WI38 (cell line): ENCODE measurements around the gene HIPK4.

Experiments used
- H3K4me3 ChIP-seq: 2 replicates; pipeline ENCODE4 v1.5.1; 2011; ENCODE audit warnings: low read depth, mild to moderate bottlenecking, control low read depth, low read length
- TF ChIP-seq, protein P1 (sequence below): IDR thresholded peaks from 2 replicates; pipeline ENCODE4 v1.5.1; 2012; ENCODE audit warnings: low read depth, mild to moderate bottlenecking, control low read depth, low read length

Gene HIPK4

DNA sequence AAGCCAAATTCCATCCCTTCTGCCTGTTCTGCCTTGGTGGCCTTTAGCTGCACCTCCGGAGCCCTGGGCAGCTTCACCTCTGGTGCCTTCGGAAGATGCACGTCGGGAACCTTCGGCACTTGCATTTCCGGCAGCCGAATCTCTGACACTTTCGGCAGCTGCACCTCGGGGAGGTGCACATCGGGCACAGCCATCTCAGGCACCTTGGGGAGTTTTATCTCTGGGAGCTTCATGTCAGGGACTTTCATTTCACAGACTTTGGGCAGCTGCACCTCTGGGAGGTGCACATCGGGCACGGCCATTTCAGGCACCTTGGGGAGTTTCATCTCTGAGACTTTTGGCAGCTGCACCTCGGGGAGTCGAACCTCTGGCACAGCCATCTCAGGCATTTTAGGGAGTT is 6.0 kb upstream of the HIPK4 start:
- TF ChIP-seq, protein P1, sequence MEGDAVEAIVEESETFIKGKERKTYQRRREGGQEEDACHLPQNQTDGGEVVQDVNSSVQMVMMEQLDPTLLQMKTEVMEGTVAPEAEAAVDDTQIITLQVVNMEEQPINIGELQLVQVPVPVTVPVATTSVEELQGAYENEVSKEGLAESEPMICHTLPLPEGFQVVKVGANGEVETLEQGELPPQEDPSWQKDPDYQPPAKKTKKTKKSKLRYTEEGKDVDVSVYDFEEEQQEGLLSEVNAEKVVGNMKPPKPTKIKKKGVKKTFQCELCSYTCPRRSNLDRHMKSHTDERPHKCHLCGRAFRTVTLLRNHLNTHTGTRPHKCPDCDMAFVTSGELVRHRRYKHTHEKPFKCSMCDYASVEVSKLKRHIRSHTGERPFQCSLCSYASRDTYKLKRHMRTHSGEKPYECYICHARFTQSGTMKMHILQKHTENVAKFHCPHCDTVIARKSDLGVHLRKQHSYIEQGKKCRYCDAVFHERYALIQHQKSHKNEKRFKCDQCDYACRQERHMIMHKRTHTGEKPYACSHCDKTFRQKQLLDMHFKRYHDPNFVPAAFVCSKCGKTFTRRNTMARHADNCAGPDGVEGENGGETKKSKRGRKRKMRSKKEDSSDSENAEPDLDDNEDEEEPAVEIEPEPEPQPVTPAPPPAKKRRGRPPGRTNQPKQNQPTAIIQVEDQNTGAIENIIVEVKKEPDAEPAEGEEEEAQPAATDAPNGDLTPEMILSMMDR, result no peak

DNA sequence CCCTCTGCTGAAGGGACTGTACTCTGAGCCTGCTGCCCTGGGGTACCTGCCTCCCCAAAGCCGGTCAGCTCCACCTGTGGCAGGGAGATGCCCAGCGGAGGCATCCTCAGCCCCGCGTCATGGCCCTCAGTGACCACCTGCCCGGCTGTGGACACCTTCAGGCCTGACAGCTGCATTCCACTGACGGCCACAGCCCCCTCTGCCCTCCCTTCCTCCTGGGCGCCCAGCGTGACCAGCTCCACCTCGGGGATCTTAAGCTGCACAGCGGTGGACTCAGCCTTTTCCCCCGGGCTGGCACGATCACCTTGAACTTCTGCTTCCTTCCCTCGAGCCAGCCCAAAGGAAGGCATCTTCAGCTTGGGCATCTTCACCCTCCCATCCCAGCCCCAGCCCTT is 4.8 kb upstream of the HIPK4 start:
- TF ChIP-seq, protein P1, result no peak
- H3K4me3 ChIP-seq, result no peak overlapping the region

More for the DNA sequence above, 6.0 kb upstream of the HIPK4 start:
- H3K4me3 ChIP-seq, result no peak overlapping the region

DNA sequence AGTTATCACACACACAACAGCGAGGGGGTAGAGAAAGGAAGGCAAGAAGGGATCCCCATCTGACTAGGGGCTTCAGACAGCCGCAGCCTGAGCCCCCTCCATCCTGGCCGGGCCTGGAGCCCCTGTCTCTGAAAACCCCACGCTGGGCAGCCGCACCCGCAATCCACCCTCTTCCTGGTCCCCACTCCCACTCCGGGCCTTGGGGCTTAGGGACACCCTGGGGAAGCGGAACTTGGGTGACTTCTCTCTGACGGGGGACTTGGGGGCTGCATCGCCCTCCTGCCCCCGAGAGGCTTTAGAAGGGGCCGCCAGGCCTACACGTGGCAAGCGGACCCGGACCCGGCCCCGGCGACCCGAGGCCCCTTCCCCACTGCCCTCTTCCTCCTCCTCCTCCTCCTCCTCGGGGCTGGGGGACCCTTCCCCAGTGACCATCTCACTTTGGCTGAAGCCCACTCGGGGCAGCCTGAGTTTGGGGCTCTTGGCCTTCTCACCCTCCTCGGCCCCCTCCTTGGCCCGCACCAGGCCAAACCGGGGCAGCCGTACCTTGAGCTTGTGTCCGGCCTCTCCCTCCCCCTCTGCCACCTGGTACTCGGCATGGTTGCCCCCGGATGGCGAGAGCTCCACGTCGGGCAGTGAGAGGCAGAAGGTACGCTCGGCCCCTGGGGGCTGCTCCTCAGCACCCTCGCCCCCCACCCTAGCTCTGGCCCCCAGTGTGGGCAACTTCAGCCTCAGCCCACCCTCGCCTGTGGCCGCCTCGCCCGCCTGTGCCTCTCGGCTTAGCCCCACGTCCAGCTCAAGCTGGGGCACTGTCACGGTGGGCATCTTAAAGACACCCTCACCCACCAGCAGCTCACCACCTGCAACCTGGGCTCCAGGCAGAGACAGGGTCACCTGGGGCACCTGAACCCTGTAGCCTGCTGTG is 4.2 kb upstream of the HIPK4 start:
- no peak overlapping the region for H3K4me3 ChIP-seq
- TF ChIP-seq, protein P1, result no peak

DNA sequence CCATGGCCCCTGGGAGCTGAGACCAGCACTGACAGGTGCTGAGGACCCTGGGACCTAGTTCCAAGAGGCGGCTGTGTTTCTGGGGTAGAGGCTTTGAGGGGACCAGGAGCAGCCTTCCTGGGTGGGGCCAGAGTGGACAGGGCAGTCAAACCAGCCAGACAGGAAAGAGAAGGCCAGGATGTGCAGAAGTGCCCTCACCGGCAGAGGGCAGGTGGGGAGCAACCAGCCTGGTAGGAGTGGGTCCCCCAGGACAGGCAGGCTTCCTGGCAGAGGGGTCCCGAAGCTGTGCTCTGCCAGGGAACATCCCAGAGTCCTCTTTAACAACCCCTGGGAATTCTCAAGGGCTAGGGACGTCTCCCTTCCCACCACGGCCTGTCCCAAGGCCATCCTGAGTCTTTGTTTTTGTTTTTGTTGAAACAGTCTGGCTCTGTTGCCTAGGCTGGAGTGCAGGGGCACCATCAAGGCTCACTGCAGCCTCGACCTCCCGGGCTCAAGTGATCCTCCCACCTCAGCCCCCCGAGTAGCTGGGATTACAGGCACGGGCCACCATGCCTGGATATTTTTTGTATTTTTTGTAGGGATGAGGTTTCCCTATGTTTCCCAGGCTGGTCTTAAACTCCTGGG is 3.0 kb upstream of the HIPK4 start:
- TF ChIP-seq, protein P1, result no peak
- no peak overlapping the region for H3K4me3 ChIP-seq

DNA sequence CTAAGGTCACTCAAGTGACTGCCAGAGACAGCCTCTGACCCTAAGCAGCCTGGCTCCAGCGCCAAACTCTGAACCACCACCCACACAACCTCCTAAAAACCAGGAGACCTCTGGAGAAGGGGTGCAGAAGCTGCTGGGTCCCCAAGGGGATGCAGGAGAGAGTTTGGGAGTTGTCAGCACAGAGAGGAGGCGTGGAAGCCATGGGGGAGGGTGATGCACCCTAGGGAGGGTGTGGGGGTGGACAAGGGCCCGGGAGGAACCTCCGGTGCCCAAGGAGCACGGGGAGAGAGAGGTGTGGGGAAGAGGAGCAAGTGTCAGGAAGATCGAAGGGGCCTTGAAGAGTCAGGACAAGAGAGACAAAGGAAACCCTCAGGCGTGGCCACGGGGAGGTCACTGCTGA is 2.1 kb upstream of the HIPK4 start:
- H3K4me3 ChIP-seq, result no peak overlapping the region
- TF ChIP-seq, protein P1, result no peak

DNA sequence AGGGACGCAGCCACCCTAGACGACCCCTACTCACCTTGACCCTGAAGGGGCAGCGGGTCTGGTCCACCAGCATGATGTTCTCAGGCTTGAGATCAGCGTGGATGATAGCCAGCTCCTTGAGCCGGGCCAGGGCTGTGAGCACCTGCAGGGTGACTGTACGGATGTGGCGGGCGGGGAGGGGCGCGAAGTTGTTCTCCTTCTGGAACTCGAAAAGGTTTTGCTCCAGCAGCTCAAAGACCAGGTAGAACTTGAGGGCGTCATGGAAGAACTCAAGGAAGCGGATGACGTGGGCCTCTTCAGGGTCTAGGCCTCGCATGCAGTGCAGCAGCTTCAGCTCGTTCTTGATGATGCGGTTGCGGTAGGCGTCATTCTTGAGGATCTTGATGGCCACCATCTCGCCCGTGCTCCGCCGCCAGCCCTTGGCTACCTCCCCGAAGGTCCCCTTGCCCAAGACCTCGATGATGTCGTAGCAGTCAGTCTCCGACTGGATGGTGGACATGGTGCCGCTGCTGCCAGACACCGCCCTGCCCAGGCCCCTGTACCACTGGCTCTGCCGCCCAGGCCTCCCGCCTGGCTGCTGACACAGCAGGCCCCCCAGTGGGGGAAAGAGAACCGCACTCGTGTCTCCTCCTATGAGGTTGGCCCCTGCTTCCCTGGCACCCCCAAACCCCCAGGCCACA is 437 bp downstream of the HIPK4 start:
- TF ChIP-seq, protein P1, result no peak
- H3K4me3 ChIP-seq, result no peak overlapping the region
